T-helper 22 cell (primary cell): Measurements from ENCODE around the gene PERCC1.
A peak's percentile ranks its signal among the peaks of the same experiment; 100 is the strongest.
"Not testable (repeated sequence)": the region's sequence is repeated elsewhere in the genome, so short reads cannot be mapped to it uniquely, and the experiment has no call there.

ENCODE experiments used
- DNase-seq: peaks from one replicate; pipeline ENCODE4 v3.0.0-alpha.2; 2020; ENCODE audit warnings: low read depth

PERCC1 gene

GRCh38 chr16:1469141-1469540 is 38.3 kb downstream of the PERCC1 start:
- not testable (repeated sequence) for DNase-seq

GRCh38 chr16:1469693-1470201 is 38.9 kb downstream of the PERCC1 start:
- no peak for DNase-seq

- no peak for DNase-seq
These were observed 39.8 kb downstream of the PERCC1 start for GRCh38 chr16:1470481-1471251.

GRCh38 chr16:1471569-1472194 is 40.8 kb downstream of the PERCC1 start:
- DNase-seq = no peak

- DNase-seq = no peak
These were observed 42.1 kb downstream of the PERCC1 start for GRCh38 chr16:1472974-1473373.

- no peak for DNase-seq
These were observed 43.4 kb downstream of the PERCC1 start for GRCh38 chr16:1474082-1474795.

GRCh38 chr16:1474796-1475551 is 44.1 kb downstream of the PERCC1 start, which contains the start of gene CLCN7:
CLCN7 (minus strand) TSS chr16:1475028; CDS start chr16:1474974, 54 bp downstream.
- DNase-seq = peak; percentile 81

GRCh38 chr16:1475552-1476114 is 44.8 kb downstream of the PERCC1 start:
- DNase-seq = no peak

- no peak for DNase-seq
These were observed 46.2 kb downstream of the PERCC1 start for GRCh38 chr16:1477033-1477432.

- not testable (repeated sequence) for DNase-seq
These were observed 48.1 kb downstream of the PERCC1 start for GRCh38 chr16:1478937-1479336.

- no peak for DNase-seq
These were observed 51.3 kb downstream of the PERCC1 start for GRCh38 chr16:1481906-1482835.
